ENCODE data around the gene IQGAP1. TPM values are rescaled to one million over a fixed set of nuclear protein-coding genes. Genes with fewer than 3 reads are reported as not detected.

Gene IQGAP1
- polyA plus RNA-seq, 1 donor (not counting 4 experiments of a cell fraction or from before 2014, with no cell fraction given), result 310 TPM

GRCh38 chr15:90388462-90389380 lies 679 bp downstream of the IQGAP1 start:
- peak overlapping the region; percentile 75 to 94 (median 90) for H3K4me3 ChIP-seq (ENCODE audit: control insufficient read depth in 2 of 3, extremely low read depth in 1 of 3, insufficient read depth in 2 of 3, low read depth in 1 of 3, low read length in 3 of 3)
- H3K9ac ChIP-seq (ENCODE audit: control insufficient read depth, extremely low read depth, insufficient read depth, low read length), result peak overlapping the region; percentile 96
- peak overlapping the region; percentile 53 for H2AFZ ChIP-seq (ENCODE audit: control insufficient read depth, low read length)
- H4K20me1 ChIP-seq (ENCODE audit: control insufficient read depth, extremely low read depth, insufficient read depth, low read length), result peaks cover 2% of the 10 kb centered on the region
- dilution Hi-C loops (cut with MboI; ENCODE audit: extremely low pct_ligation_motif_present, low sequenced_read_pairs), result no loop called here
- H3K4me2 ChIP-seq (ENCODE audit: control insufficient read depth, extremely low read depth, insufficient read depth, low read depth, low read length), result peak overlapping the region; percentile 84
- peaks cover 55% of the 10 kb centered on the region for H3K79me2 ChIP-seq (ENCODE audit: control insufficient read depth, insufficient read depth, low read length)
- no peak for DNase-seq (ENCODE audit: low read depth, low spot score)
- no peak for FAIRE-seq
- H3K36me3 ChIP-seq (ENCODE audit: control insufficient read depth in 2 of 2, extremely low read depth in 1 of 2, insufficient read depth in 2 of 2, low read length in 2 of 2), result peaks cover 6 to 7% of the 10 kb centered on the region in 2 experiments
- no peaks in the 10 kb centered on the region for H3K27me3 ChIP-seq (ENCODE audit: control insufficient read depth, extremely low read depth, insufficient read depth, low read length)
- no peaks in the 10 kb centered on the region for H3K9me1 ChIP-seq (ENCODE audit: control insufficient read depth, extremely low read depth, insufficient read depth, low read length)
- peaks cover 28% of the 10 kb centered on the region for H3K4me1 ChIP-seq (ENCODE audit: control insufficient read depth, extremely low read depth, insufficient read depth, low read length)
- H3K9me3 ChIP-seq (ENCODE audit: control insufficient read depth, low read depth, low read length), result no peaks in the 10 kb centered on the region
- H3K27ac ChIP-seq (ENCODE audit: control insufficient read depth, insufficient read depth, low read length), result peak overlapping the region; percentile 94
- TF ChIP-seq CTCF (optimal IDR thresholded peaks at IDR 0.05 in 1 of 3, IDR thresholded peaks at IDR 0.05 in 1 of 3, conservative IDR thresholded peaks at IDR 0.05 in 1 of 3; ENCODE audit: extremely low read depth in 1 of 3, insufficient read depth in 2 of 3, low read length in 3 of 3), result no peak
- TF ChIP-seq EZH2 (IDR thresholded peaks at IDR 0.05; ENCODE audit: low read length), result no peak

GRCh38 chr15:90389513-90389912 lies 1.5 kb downstream of the IQGAP1 start:
- no peak for DNase-seq (ENCODE audit: low read depth, low spot score)
- H4K20me1 ChIP-seq (ENCODE audit: control insufficient read depth, extremely low read depth, insufficient read depth, low read length), result peaks cover 2% of the 10 kb centered on the region
- H3K79me2 ChIP-seq (ENCODE audit: control insufficient read depth, insufficient read depth, low read length), result peaks cover 63% of the 10 kb centered on the region
- H3K9ac ChIP-seq (ENCODE audit: control insufficient read depth, extremely low read depth, insufficient read depth, low read length), result peak overlapping the region; percentile 96
- TF ChIP-seq EZH2 (IDR thresholded peaks at IDR 0.05; ENCODE audit: low read length) (no peak), CTCF (optimal IDR thresholded peaks at IDR 0.05 in 1 of 3, IDR thresholded peaks at IDR 0.05 in 1 of 3, conservative IDR thresholded peaks at IDR 0.05 in 1 of 3; ENCODE audit: extremely low read depth in 1 of 3, insufficient read depth in 2 of 3, low read length in 3 of 3) (no peak)
- no peaks in the 10 kb centered on the region for H3K9me3 ChIP-seq (ENCODE audit: control insufficient read depth, low read depth, low read length)
- FAIRE-seq, result no peak
- no peak overlapping the region for H2AFZ ChIP-seq (ENCODE audit: control insufficient read depth, low read length)
- H3K27ac ChIP-seq (ENCODE audit: control insufficient read depth, insufficient read depth, low read length), result peak overlapping the region; percentile 94
- no peaks in the 10 kb centered on the region for H3K27me3 ChIP-seq (ENCODE audit: control insufficient read depth, extremely low read depth, insufficient read depth, low read length)
- peak overlapping the region; percentile 84 for H3K4me2 ChIP-seq (ENCODE audit: control insufficient read depth, extremely low read depth, insufficient read depth, low read depth, low read length)
- peaks cover 33% of the 10 kb centered on the region for H3K4me1 ChIP-seq (ENCODE audit: control insufficient read depth, extremely low read depth, insufficient read depth, low read length)
- no peaks in the 10 kb centered on the region for H3K9me1 ChIP-seq (ENCODE audit: control insufficient read depth, extremely low read depth, insufficient read depth, low read length)
- dilution Hi-C loops (cut with MboI; ENCODE audit: extremely low pct_ligation_motif_present, low sequenced_read_pairs), result no loop called here
- peaks cover 6 to 7% of the 10 kb centered on the region in 2 experiments for H3K36me3 ChIP-seq (ENCODE audit: control insufficient read depth in 2 of 2, extremely low read depth in 1 of 2, insufficient read depth in 2 of 2, low read length in 2 of 2)
- H3K4me3 ChIP-seq (ENCODE audit: control insufficient read depth in 2 of 3, extremely low read depth in 1 of 3, insufficient read depth in 2 of 3, low read depth in 1 of 3, low read length in 3 of 3), result peak overlapping the region; percentile 75 to 94 (median 90)
